CD14-positive monocyte (primary cell): ENCODE results near the gene DYSF. TPM values are rescaled to one million over a fixed set of nuclear protein-coding genes. Genes with fewer than 3 reads are reported as not detected.

Experiments
- DNase-seq, 3 donors: peaks; one replicate each; pipeline ENCODE4 v3.0.0-alpha.2; 2011 to 2022
- H2AFZ ChIP-seq: 2 replicates; pipeline ENCODE4 v1.6.0; 2012; ENCODE audit warnings: mild to moderate bottlenecking, low read depth, low read length, inconsistent platforms; ENCODE audit not compliant: insufficient read depth, poor library complexity, severe bottlenecking
- H3K27ac ChIP-seq, 2 donors: 1 replicate in 1 of 2; 2 replicates in 1 of 2; pipeline ENCODE4 v1.5.1; 2012 to 2013; ENCODE audit warnings: low read length in 2 of 2, control low read depth in 1 of 2, inconsistent platforms in 1 of 2, low read depth in 1 of 2, mild to moderate bottlenecking in 1 of 2
- H3K27me3 ChIP-seq, 2 donors: one replicate each; pipeline versions ENCODE4 v1.6.0 to v1.6.1; 2011 to 2013; ENCODE audit warnings: low read length in 2 of 2; ENCODE audit not compliant: control insufficient read depth in 2 of 2, insufficient read depth in 2 of 2
- H3K36me3 ChIP-seq, 2 donors: replicated peaks in 1 of 2; 1 replicate in 1 of 2; 2 replicates in 1 of 2; pipeline versions ENCODE4 v1.5.1 to v1.6.1; 2012 to 2013; ENCODE audit warnings: low read length in 2 of 2, control low read depth in 1 of 2, inconsistent platforms in 1 of 2, mild to moderate bottlenecking in 1 of 2; ENCODE audit not compliant: insufficient read depth in 2 of 2, control insufficient read depth in 1 of 2
- H3K4me1 ChIP-seq, 2 donors: 1 replicate in 1 of 2; 2 replicates in 1 of 2; pipeline versions ENCODE4 v1.5.1 to v1.6.1; 2012 to 2013; ENCODE audit warnings: low read length in 2 of 2, control low read depth in 1 of 2, inconsistent platforms in 1 of 2, mild to moderate bottlenecking in 1 of 2, moderate library complexity in 1 of 2; ENCODE audit not compliant: insufficient read depth in 2 of 2, control insufficient read depth in 1 of 2
- H3K4me2 ChIP-seq: replicated peaks from 2 replicates; pipeline ENCODE3; 2012; ENCODE audit warnings: low read length, moderate library complexity, mild to moderate bottlenecking; ENCODE audit not compliant: poor library complexity, severe bottlenecking; ENCODE audit errors: extremely low read depth
- H3K4me3 ChIP-seq, 3 experiments: fragments of 200-600 bp in 1 of 3; sonication (generic) in 1 of 3; replicated peaks in 1 of 3; 1 replicate in 2 of 3; 2 replicates in 1 of 3; pipeline ENCODE4 v1.5.1; 2011 to 2013; ENCODE audit warnings: low read length in 3 of 3, mild to moderate bottlenecking in 3 of 3, control low read depth in 2 of 3, low read depth in 2 of 3, inconsistent platforms in 1 of 3, moderate library complexity in 1 of 3
- H3K79me2 ChIP-seq: 2 replicates; pipeline ENCODE4 v1.6.0; 2012; ENCODE audit warnings: mild to moderate bottlenecking, control low read depth, inconsistent platforms, low read length, moderate library complexity; ENCODE audit not compliant: insufficient read depth
- H3K9ac ChIP-seq: 2 replicates; pipeline ENCODE4 v1.6.0; 2017; ENCODE audit warnings: low read length, mild to moderate bottlenecking; ENCODE audit not compliant: insufficient read depth, poor library complexity, severe bottlenecking
- H3K9me3 ChIP-seq, 2 donors: replicated peaks in 1 of 2; 1 replicate in 1 of 2; 2 replicates in 1 of 2; pipeline versions ENCODE4 v1.5.1 to v1.6.1; 2012 to 2013; ENCODE audit warnings: low read length in 2 of 2, control low read depth in 1 of 2; ENCODE audit not compliant: control insufficient read depth in 1 of 2, insufficient read depth in 1 of 2
- H4K20me1 ChIP-seq: 2 replicates; pipeline ENCODE4 v1.6.0; 2012; ENCODE audit warnings: mild to moderate bottlenecking, low read length, control low read depth, moderate library complexity; ENCODE audit not compliant: insufficient read depth
- H3K27ac Mint-ChIP-seq, 7 donors: one replicate each; pipeline ENCODE4 v1.8.0; 2020; ENCODE audit warnings: mild to moderate bottlenecking in 7 of 7, mixed read lengths in 7 of 7, moderate library complexity in 6 of 7, inconsistent platforms in 2 of 7
- H3K27me3 Mint-ChIP-seq, 3 donors: one replicate each; pipeline ENCODE4 v1.8.0; 2021 to 2022; ENCODE audit warnings: low read depth in 3 of 3, mild to moderate bottlenecking in 3 of 3, mixed read lengths in 3 of 3, moderate library complexity in 3 of 3, inconsistent platforms in 1 of 3
- H3K36me3 Mint-ChIP-seq, 2 donors: one replicate each; pipeline ENCODE4 v1.8.0; 2020; ENCODE audit warnings: mixed read lengths in 2 of 2, inconsistent platforms in 1 of 2, mild to moderate bottlenecking in 1 of 2
- H3K4me1 Mint-ChIP-seq: one replicate; pipeline ENCODE4 v1.8.0; 2020; ENCODE audit warnings: mild to moderate bottlenecking, mixed read lengths
- H3K4me3 Mint-ChIP-seq, 2 donors: one replicate each; pipeline ENCODE4 v1.8.0; 2020; ENCODE audit warnings: mild to moderate bottlenecking in 2 of 2, mixed read lengths in 2 of 2, moderate library complexity in 1 of 2
- H3K9me3 Mint-ChIP-seq, 7 donors: one replicate each; pipeline ENCODE4 v1.8.0; 2020 to 2022; ENCODE audit warnings: mixed read lengths in 7 of 7, mild to moderate bottlenecking in 6 of 7, moderate library complexity in 6 of 7, inconsistent platforms in 2 of 7
- CTCF ChIP-seq: fragments of 200-600 bp; IDR thresholded peaks from one replicate; pipeline ENCODE4 v1.8.0; 2022; ENCODE audit warnings: antibody characterized with exemption, mild to moderate bottlenecking
- WGBS: methylation state at CpG from one replicate; pipeline ENCODE4 v1.1.5; 2013; ENCODE audit warnings: missing lambda C conversion rate; ENCODE audit not compliant: insufficient coverage; 5-methylcytosine and 5-hydroxymethylcytosine counted together
- intact Hi-C, 2 donors: fragments of 100-400 bp; cut with micrococcal nuclease; formaldehyde crosslinking; loops; one replicate each; pipeline versions ENCODE4 v1.15.0 to v1.15.1; 2023
- polyA plus RNA-seq, 3 donors: library from polyadenylated mRNA; depleted of rRNA in 1 of 3; unstranded in 2 of 3; stranded (reverse) in 1 of 3; fragments of 300-500 nt in 2 of 3; fragments of >200 nt in 1 of 3; fragmentation: Illumina TruSeq in 2 of 3; gene quantifications; 1 replicate in 2 of 3; 2 replicates in 1 of 3; pipeline ENCODE4 v1.2.3, GENCODE V29; 2012 to 2021

Gene DYSF
- polyA plus RNA-seq, 3 donors = 16.1 to 72.5 (median 31.2) TPM

- H3K27me3 Mint-ChIP-seq = peaks cover 0 to 5% (median 0%) of the 10 kb centered on the region in 3 donors
- no peak for DNase-seq
- H3K36me3 ChIP-seq = peaks cover 36 to 81% of the 10 kb centered on the region in 2 donors
- no peak overlapping the region for H3K4me2 ChIP-seq
- H4K20me1 ChIP-seq = peaks cover 77% of the 10 kb centered on the region
- H3K27me3 ChIP-seq = no peaks in the 10 kb centered on the region
- no peak overlapping the region for H3K27ac Mint-ChIP-seq
- H3K4me3 ChIP-seq = no peak overlapping the region
- intact Hi-C loops = no loop called here
- no peak overlapping the region for H3K27ac ChIP-seq
- no peak overlapping the region for H2AFZ ChIP-seq
- no peaks in the 10 kb centered on the region for H3K9me3 ChIP-seq
- WGBS = no CpG with 5 or more reads among the region's 5 CpGs
- H3K36me3 Mint-ChIP-seq = peaks cover 48 to 57% of the 10 kb centered on the region in 2 donors
- H3K4me3 Mint-ChIP-seq = no peak overlapping the region
- H3K4me1 Mint-ChIP-seq = no peaks in the 10 kb centered on the region
- no peak for TF ChIP-seq CTCF
- H3K79me2 ChIP-seq = no peaks in the 10 kb centered on the region
- H3K9me3 Mint-ChIP-seq = peaks cover 0 to 4% (median 0%) of the 10 kb centered on the region in 7 donors
- H3K4me1 ChIP-seq = peaks cover 0 to 15% of the 10 kb centered on the region in 2 donors
- H3K9ac ChIP-seq = no peak overlapping the region
Observed at GRCh38 chr2:71640489-71640888, 187.1 kb downstream of the DYSF start.

GRCh38 chr2:71643674-71644357, 190.5 kb downstream of the DYSF start:
- peaks cover 0 to 8% (median 4%) of the 10 kb centered on the region in 7 donors for H3K9me3 Mint-ChIP-seq

More at GRCh38 chr2:71643674-71644357, 190.5 kb downstream of the DYSF start:
- H3K27me3 ChIP-seq = no peaks in the 10 kb centered on the region
- no peaks in the 10 kb centered on the region for H3K79me2 ChIP-seq
- H3K9me3 ChIP-seq = no peaks in the 10 kb centered on the region
- no peak overlapping the region for H2AFZ ChIP-seq
- 88% methylated on average over 4 of the region's 13 CpGs for WGBS
- peaks cover 0 to 7% (median 4%) of the 10 kb centered on the region in 3 donors for H3K27me3 Mint-ChIP-seq
- H3K4me3 Mint-ChIP-seq = no peak overlapping the region
- no peak for TF ChIP-seq CTCF
- intact Hi-C loops = no loop called here
- DNase-seq = no peak
- no peak overlapping the region for H3K4me2 ChIP-seq
- H3K27ac Mint-ChIP-seq = peak overlapping the region in 1 of 7 donors; percentile 72
- H3K27ac ChIP-seq = no peak overlapping the region
- no peak overlapping the region for H3K9ac ChIP-seq
- peaks cover 45 to 91% of the 10 kb centered on the region in 2 donors for H3K36me3 ChIP-seq
- H3K4me3 ChIP-seq = no peak overlapping the region
- H3K4me1 Mint-ChIP-seq = no peaks in the 10 kb centered on the region
- H3K36me3 Mint-ChIP-seq = peaks cover 74 to 80% of the 10 kb centered on the region in 2 donors
- peaks cover 49% of the 10 kb centered on the region for H4K20me1 ChIP-seq
- H3K4me1 ChIP-seq = no peaks in the 10 kb centered on the region
